ENCODE results near the gene SPTBN5. TPM values are rescaled to one million over a fixed set of nuclear protein-coding genes. Genes with fewer than 3 reads are reported as not detected.
"Not testable (repeated sequence)": the region's sequence is repeated elsewhere in the genome, so short reads cannot be mapped to it uniquely, and the experiment has no call there.

Gene SPTBN5
- total RNA-seq, 1 donor: 0.31 TPM

DNA sequence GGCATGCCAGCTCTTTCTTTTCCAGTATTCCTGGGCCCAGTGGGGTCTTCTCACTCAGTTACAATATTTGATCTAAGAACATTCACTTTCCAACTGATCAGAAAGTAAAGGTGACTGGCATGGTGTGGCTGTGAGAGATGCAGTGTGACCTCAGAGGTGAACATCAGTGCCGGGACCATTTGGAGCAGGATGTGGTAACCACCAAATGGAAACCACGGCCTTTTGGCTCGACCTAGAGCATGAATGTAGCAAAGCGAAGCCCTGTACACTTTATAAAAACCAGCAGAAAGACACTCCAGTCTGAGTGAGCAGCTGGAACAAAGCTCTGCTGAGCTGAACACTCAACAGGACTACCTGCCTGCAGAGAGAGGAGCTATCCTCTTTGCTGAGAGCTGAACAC lies 62.6 kb downstream of the SPTBN5 start:
- H3K4me3 ChIP-seq (ENCODE audit: low read length); H3K27me3 ChIP-seq (ENCODE audit: insufficient read depth, low read length); H3K9me3 ChIP-seq (ENCODE audit: low read depth, low read length): not testable (repeated sequence)
- H3K4me1 ChIP-seq (ENCODE audit: insufficient read depth, low read length): peaks cover 45% of the 10 kb centered on the region

- no peak overlapping the region for H3K4me3 ChIP-seq (ENCODE audit: low read length)
- H3K27me3 ChIP-seq (ENCODE audit: insufficient read depth, low read length): no peaks in the 10 kb centered on the region
- H3K4me1 ChIP-seq (ENCODE audit: insufficient read depth, low read length): peaks cover 45% of the 10 kb centered on the region
- H3K9me3 ChIP-seq (ENCODE audit: low read depth, low read length): no peaks in the 10 kb centered on the region
Observed at GRCh38 chr15:41829959-41830646, 63.8 kb downstream of the SPTBN5 start.

GRCh38 chr15:41828807-41829141 lies 65.1 kb downstream of the SPTBN5 start:
- Histone ChIP-seq H3K4me3 (ENCODE audit: low read length) (peak overlapping the region; percentile 87), H3K4me1 (ENCODE audit: insufficient read depth, low read length) (peaks cover 45% of the 10 kb centered on the region), H3K9me3 (ENCODE audit: low read depth, low read length) (no peaks in the 10 kb centered on the region), H3K27me3 (ENCODE audit: insufficient read depth, low read length) (no peaks in the 10 kb centered on the region)

DNA sequence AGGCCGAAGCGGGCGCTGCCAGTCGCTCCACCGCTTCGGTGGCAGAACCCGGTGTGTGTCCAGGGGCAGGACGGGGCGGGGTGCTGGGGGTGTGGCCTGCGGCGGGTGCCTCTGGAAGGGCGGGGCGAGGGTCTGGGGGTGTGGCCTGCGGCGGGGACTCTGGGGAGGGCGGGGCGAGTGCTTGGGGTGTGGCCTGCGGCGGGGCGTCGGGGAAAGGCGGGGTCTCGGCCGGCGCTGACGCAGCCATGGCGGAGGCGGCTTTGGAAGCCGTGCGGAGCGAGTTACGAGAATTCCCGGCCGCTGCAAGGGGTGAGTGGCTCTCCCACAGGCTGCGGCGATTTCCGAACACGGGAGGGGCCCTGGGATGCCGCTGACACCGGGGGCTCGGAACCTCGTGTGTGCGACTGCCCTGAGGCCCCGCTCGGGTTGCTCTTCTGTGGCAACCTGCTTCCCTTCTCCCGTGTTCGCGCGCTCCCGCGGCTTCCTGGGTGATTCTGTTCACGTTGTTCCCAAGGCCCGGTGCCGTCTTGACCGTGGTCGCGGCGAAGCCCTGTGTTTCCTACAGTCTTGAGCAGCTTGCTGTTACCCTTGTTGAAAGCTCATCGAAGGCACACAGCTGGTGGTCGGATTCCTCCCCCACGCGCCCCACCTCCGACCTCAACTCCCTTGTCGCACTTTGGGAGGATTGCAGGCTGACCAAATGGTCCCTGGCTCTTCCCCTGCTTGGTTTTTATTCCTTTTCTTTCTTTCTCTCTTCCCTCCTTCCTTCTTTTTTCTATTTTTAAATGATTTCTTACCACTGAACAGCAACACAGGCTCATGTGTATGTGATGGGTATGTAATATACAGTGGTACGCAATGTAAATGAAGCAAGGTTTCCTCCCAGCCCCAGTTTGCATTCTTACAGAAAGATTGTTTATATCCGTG lies 65.7 kb downstream of the SPTBN5 start, which contains the start of gene JMJD7:
Gene JMJD7, plus strand, starts transcription at position 213 of the 927 bp plus-strand sequence. Its CDS starts 33 bp downstream, at position 246.
- H3K4me3 ChIP-seq (ENCODE audit: low read length): peak within 1 kb of the TSS; percentile 87
- no peaks in the 10 kb centered on the region for H3K27me3 ChIP-seq (ENCODE audit: insufficient read depth, low read length)
- H3K9me3 ChIP-seq (ENCODE audit: low read depth, low read length): no peaks in the 10 kb centered on the region
- H3K4me1 ChIP-seq (ENCODE audit: insufficient read depth, low read length): peaks cover 45% of the 10 kb centered on the region

DNA sequence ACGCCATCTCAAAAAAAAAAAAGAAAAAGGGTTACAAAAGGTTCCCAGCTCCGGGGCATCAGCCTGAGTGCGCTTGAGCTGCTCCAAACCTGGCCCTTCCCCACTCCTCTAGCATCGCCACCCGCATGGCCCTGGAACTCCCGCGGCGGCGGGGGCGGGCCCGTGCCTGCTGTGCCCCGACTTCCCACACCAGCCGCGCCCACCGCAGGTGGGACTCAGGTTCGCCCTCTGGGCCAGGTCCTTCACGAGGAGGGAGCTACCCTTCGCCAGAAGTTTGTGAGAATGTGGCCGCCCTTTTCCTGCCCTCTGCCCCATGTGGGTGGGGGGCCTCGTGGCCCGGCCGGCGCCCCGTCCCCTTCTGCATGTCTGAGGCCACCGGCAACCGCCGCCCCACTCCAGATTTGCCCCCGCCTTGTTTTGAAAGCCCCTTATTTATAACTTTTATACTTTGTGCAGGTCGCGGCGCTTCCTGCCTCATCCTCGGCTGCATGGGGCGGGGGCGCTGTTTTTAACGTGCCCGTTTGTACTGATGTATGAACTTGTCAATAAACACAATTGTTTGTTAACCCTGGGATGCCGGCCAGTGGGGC lies 66.5 kb downstream of the SPTBN5 start:
- Histone ChIP-seq H3K4me3 (ENCODE audit: low read length) (peak overlapping the region; percentile 87), H3K27me3 (ENCODE audit: insufficient read depth, low read length) (no peaks in the 10 kb centered on the region), H3K9me3 (ENCODE audit: low read depth, low read length) (no peaks in the 10 kb centered on the region), H3K4me1 (ENCODE audit: insufficient read depth, low read length) (peaks cover 39% of the 10 kb centered on the region)

DNA sequence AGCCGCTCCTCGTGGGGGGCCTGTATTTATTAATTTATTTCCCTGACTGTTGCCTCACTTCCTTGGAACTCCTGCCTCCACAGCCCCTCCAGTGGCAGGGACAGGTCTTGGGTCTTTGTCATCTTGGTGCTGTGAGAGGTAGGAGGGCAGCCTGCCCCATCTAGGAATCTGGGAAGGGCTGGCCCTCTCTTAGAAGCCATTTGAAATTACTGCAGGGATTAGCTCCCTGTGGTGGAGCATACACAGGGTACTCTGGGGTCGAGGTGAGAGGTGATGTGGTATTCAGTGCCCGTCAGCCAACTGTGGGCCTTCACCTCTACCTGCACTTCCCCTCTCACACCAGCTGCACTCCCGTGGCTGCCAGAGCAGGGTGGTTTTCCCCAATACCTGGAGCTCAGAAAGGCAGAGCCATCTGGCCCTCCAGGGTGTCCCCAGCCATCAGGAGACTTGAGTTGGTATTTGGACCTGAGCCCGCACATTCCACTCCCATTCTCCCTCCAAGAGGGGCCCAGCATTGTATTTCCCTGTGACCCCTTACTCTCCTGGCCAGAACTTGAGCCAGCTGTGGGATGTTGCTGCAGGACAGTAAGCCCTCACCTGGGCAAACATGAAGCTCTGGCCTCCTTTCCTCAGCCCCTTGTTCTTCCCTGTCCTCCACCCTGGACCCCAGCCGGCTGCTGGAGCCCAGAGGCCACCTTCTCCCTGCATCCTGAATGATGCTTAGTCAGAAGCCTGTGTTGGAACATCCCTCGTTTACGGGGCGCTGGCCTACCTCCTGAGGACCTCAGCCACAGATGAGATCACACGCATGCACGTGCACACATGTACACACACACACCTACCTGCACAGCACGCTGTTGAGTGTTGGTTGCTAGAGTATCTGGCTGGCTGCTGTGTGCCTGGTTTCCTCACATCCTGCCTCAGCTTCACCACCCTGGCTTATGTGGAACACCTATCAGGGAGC lies 68.0 kb downstream of the SPTBN5 start:
- H3K4me1 ChIP-seq (ENCODE audit: insufficient read depth, low read length): peaks cover 23% of the 10 kb centered on the region
- H3K27me3 ChIP-seq (ENCODE audit: insufficient read depth, low read length): no peaks in the 10 kb centered on the region
- H3K9me3 ChIP-seq (ENCODE audit: low read depth, low read length): no peaks in the 10 kb centered on the region
- H3K4me3 ChIP-seq (ENCODE audit: low read length): no peak overlapping the region

DNA sequence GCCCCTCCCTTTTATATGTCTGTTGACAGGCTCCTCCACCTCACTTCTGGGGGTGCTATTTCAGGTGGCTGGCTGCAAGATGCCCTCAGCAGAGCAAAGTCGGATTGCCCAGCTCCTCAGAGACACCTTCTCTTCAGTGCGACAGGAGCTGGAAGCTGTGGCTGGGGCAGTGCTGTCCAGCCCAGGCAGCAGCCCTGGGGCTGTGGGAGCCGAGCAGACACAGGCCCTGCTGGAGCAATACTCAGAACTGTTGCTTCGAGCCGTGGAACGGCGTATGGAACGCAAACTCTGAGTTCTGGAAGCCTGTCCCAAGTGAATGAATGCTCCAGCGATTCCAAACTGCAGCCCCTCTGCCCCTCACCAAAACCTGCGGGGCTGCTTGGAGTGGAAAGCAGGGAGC lies 68.7 kb downstream of the SPTBN5 start:
- H3K4me1 ChIP-seq (ENCODE audit: insufficient read depth, low read length): peaks cover 23% of the 10 kb centered on the region
- H3K4me3 ChIP-seq (ENCODE audit: low read length): no peak overlapping the region
- H3K27me3 ChIP-seq (ENCODE audit: insufficient read depth, low read length): no peaks in the 10 kb centered on the region
- H3K9me3 ChIP-seq (ENCODE audit: low read depth, low read length): no peaks in the 10 kb centered on the region

DNA sequence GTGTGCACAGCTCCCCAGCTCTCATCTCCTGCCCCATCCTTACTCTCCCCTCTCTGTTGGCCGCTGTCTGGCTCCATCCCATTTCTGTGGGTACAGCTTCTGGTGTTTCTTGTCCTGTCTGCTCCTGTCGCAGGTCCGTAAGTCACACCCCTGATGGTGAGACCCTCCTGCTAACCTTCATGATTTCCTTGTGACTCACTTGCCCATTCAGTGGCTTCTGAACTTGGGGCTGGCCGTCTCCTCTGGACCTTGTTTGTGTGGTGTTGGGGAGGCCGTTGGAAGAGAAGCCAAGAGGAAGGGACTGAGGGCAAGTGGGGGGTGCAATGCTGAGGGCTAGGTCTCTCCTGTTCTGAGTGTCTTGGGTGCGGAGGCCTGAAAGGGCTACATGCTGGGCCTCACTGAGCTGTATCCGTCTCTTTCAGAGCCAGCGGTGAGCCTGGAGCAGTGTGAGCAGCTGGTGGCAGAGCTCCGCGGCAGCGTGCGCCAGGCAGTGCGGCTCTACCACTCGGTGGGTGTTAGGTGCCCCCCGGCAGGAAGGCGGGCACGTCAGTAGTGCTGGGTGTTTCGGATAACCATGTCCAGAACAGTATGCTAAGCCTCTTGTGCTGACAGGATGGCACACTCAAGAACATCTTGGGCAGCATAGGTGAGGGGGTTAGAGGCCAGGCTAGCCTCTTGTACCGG lies 69.6 kb downstream of the SPTBN5 start:
- no peaks in the 10 kb centered on the region for H3K9me3 ChIP-seq (ENCODE audit: low read depth, low read length)
- peaks cover 16% of the 10 kb centered on the region for H3K4me1 ChIP-seq (ENCODE audit: insufficient read depth, low read length)
- H3K4me3 ChIP-seq (ENCODE audit: low read length): no peak overlapping the region
- H3K27me3 ChIP-seq (ENCODE audit: insufficient read depth, low read length): no peaks in the 10 kb centered on the region

DNA sequence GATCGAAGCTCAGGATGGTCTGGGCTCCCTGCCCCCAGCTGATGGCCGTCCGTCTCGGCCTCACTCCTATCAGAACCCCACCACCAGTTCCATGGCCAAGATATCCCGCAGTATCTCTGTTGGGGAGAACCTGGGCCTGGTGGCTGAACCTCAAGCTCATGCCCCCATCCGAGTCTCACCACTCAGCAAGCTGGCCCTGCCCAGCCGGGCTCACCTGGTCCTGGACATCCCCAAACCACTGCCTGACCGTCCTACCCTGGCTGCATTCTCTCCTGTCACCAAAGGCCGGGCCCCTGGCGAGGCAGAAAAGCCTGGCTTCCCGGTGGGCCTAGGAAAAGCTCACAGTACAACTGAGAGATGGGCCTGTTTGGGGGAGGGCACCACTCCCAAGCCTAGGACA lies 70.4 kb downstream of the SPTBN5 start:
- Histone ChIP-seq H3K4me3 (ENCODE audit: low read length) (no peak overlapping the region), H3K9me3 (ENCODE audit: low read depth, low read length) (no peaks in the 10 kb centered on the region), H3K4me1 (ENCODE audit: insufficient read depth, low read length) (peaks cover 9% of the 10 kb centered on the region), H3K27me3 (ENCODE audit: insufficient read depth, low read length) (no peaks in the 10 kb centered on the region)

DNA sequence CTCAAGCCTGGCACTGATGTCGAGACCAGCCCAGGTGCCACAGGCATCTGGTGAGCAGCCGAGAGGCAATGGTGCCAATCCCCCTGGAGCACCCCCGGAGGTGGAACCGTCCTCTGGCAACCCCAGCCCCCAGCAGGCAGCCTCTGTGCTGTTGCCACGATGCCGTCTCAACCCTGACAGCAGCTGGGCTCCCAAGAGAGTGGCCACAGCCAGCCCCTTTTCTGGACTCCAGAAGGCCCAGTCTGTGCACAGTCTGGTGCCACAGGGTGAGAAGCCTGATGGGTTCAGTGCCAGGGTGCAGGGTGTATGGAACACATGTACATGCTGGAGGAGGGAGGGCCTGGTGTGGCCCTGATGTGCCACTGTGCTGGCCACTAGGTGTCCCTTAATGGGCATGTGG lies 70.9 kb downstream of the SPTBN5 start:
- Histone ChIP-seq H3K9me3 (ENCODE audit: low read depth, low read length) (no peaks in the 10 kb centered on the region), H3K4me1 (ENCODE audit: insufficient read depth, low read length) (peaks cover 6% of the 10 kb centered on the region), H3K27me3 (ENCODE audit: insufficient read depth, low read length) (no peaks in the 10 kb centered on the region), H3K4me3 (ENCODE audit: low read length) (no peak overlapping the region)

DNA sequence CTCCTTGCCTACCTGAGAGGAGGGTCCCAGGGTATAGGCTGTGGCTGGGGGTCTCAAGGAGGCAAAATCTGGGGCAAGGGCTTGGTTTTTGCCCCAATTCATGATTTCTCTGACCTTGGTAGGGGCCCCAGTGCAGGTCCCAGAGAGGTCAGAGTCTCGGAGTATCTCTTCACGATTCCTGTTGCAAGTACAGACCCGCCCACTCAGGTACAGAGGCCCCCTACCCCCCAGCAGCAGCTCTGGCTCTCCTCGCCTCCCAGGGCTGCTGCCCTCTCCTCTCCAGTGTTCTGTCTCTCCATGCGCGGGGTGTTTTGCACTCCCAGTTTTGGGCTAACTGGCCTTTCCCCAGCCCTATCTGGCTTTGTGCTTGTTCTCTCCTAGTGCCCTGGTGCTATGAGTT lies 71.4 kb downstream of the SPTBN5 start:
- Histone ChIP-seq H3K9me3 (ENCODE audit: low read depth, low read length) (no peaks in the 10 kb centered on the region), H3K27me3 (ENCODE audit: insufficient read depth, low read length) (no peaks in the 10 kb centered on the region), H3K4me1 (ENCODE audit: insufficient read depth, low read length) (peaks cover 5% of the 10 kb centered on the region), H3K4me3 (ENCODE audit: low read length) (no peak overlapping the region)

- Histone ChIP-seq H3K4me3 (ENCODE audit: low read length) (no peak overlapping the region), H3K27me3 (ENCODE audit: insufficient read depth, low read length) (no peaks in the 10 kb centered on the region), H3K9me3 (ENCODE audit: low read depth, low read length) (no peaks in the 10 kb centered on the region), H3K4me1 (ENCODE audit: insufficient read depth, low read length) (no peaks in the 10 kb centered on the region)
Observed at GRCh38 chr15:41821831-41822230, 72.0 kb downstream of the SPTBN5 start.

GRCh38 chr15:41820791-41821423 lies 72.9 kb downstream of the SPTBN5 start:
- H3K4me3 ChIP-seq (ENCODE audit: low read length): no peak overlapping the region
- no peaks in the 10 kb centered on the region for H3K4me1 ChIP-seq (ENCODE audit: insufficient read depth, low read length)
- H3K9me3 ChIP-seq (ENCODE audit: low read depth, low read length): no peaks in the 10 kb centered on the region
- H3K27me3 ChIP-seq (ENCODE audit: insufficient read depth, low read length): no peaks in the 10 kb centered on the region

Data from mononuclear cell (primary cell).